ENCODE results near the gene KMT2A. TPM values are rescaled to one million over a fixed set of nuclear protein-coding genes. Genes with fewer than 3 reads are reported as not detected.

KMT2A gene
- total RNA-seq, 4 donors from 2014 or later, result 39.3 to 84.8 (median 51.9) TPM

GRCh38 chr11:118488480-118489109 lies 52.3 kb downstream of the KMT2A start:
- DNase-seq (ENCODE audit: low spot score) (no peak), ATAC-seq (ENCODE audit: low FRiP score) (no peak)
- TF ChIP-seq, protein P1, sequence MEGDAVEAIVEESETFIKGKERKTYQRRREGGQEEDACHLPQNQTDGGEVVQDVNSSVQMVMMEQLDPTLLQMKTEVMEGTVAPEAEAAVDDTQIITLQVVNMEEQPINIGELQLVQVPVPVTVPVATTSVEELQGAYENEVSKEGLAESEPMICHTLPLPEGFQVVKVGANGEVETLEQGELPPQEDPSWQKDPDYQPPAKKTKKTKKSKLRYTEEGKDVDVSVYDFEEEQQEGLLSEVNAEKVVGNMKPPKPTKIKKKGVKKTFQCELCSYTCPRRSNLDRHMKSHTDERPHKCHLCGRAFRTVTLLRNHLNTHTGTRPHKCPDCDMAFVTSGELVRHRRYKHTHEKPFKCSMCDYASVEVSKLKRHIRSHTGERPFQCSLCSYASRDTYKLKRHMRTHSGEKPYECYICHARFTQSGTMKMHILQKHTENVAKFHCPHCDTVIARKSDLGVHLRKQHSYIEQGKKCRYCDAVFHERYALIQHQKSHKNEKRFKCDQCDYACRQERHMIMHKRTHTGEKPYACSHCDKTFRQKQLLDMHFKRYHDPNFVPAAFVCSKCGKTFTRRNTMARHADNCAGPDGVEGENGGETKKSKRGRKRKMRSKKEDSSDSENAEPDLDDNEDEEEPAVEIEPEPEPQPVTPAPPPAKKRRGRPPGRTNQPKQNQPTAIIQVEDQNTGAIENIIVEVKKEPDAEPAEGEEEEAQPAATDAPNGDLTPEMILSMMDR (IDR thresholded peaks at IDR 0.05), result peak in 2 of 3 donors; percentile 17 to 78

GRCh38 chr11:118491041-118491440 lies 54.7 kb downstream of the KMT2A start:
- ATAC-seq (ENCODE audit: low FRiP score) (no peak), DNase-seq (ENCODE audit: low spot score) (no peak)
- TF ChIP-seq, protein P1 (IDR thresholded peaks at IDR 0.05), result no peak

DNA sequence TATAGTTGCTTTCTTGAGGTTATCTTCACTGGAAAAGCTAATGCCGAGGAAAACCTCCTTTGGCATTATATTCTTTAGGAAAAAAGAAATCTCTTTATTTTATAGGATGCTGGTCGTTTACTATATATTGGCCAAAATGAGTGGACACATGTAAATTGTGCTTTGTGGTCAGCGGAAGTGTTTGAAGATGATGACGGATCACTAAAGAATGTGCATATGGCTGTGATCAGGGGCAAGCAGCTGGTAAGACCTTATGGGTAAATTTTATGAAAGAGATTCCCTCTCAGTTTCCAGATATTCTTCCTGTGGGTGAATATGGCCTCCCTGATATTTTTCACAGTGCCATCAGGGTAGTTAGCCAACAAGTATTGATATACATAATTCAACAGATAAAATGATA lies 61.5 kb downstream of the KMT2A start:
- TF ChIP-seq, protein P1 (IDR thresholded peaks at IDR 0.05), result no peak
- ATAC-seq (ENCODE audit: low FRiP score) (no peak), DNase-seq (ENCODE audit: low spot score) (no peak)

- TF ChIP-seq, protein P1 (IDR thresholded peaks at IDR 0.05), result no peak
- DNase-seq (ENCODE audit: low spot score) (no peak), ATAC-seq (ENCODE audit: low FRiP score) (no peak)
These were observed 66.9 kb downstream of the KMT2A start for GRCh38 chr11:118503216-118503615.

- TF ChIP-seq, protein P1 (IDR thresholded peaks at IDR 0.05), result no peak
- ATAC-seq (ENCODE audit: low FRiP score) (no peak), DNase-seq (ENCODE audit: low spot score) (no peak)
These were observed 75.3 kb downstream of the KMT2A start for GRCh38 chr11:118511601-118512000.

DNA sequence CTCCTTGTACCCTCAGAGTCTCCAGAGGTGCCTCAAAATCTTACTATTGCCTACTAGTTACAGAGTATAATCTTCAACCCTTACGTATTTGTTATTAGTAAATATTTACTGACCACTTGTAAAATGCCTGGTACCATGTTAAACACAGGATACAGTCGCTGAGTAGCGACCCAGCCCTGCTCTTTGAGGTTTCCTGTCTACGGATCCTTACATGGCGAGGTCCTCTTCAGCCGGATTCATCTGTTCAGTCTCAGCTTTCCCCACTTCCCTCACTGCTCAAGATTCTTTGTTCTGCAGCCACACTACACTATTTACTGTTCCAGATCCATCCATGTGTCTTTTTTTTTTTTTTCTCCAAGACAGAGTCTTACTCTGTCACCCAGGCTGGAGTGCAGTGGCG lies 77.8 kb downstream of the KMT2A start:
- ATAC-seq (ENCODE audit: low FRiP score) (no peak), DNase-seq (ENCODE audit: low spot score) (no peak)
- TF ChIP-seq, protein P1 (IDR thresholded peaks at IDR 0.05), result no peak

GRCh38 chr11:118519549-118519948 lies 83.3 kb downstream of the KMT2A start:
- DNase-seq (ENCODE audit: low spot score) (no peak), ATAC-seq (ENCODE audit: low FRiP score) (no peak)
- TF ChIP-seq, protein P1 (IDR thresholded peaks at IDR 0.05), result no peak
